PC-9 (cell line): Measurements from ENCODE around the gene IP6K1.

Experiments
- EZH2 ChIP-seq: fragments of 200-600 bp; sonication (generic); IDR thresholded peaks from 2 replicates; pipeline ENCODE4 v1.8.0; 2017; ENCODE audit warnings: antibody characterized with exemption, low read depth
- TF ChIP-seq, protein P1 (sequence below): fragments of 200-600 bp; sonication (generic); conservative IDR thresholded peaks from 2 replicates; pipeline ENCODE4 v1.6.1; 2017; ENCODE audit warnings: mixed run types, antibody characterized with exemption, mild to moderate bottlenecking, moderate library complexity

DNA sequence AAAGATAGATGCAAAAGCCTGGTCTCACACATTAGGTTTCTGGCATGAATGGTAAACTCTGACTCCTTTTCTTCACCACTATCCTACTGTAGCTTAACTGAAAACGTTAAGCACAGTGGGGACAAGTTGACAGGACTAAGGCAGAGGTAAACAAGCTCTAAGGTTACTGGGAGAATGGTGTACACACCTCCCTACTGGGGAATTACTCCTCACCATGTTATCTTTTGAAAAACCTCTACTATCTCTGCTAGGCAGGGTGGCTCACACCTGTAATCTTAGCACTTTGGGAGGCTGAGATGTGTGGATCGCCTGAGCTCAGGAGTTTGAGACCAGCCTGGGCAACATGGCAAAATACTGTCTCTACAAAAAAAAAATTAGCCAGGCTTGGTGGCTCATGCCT, 29.1 kb downstream of the IP6K1 start:
- TF ChIP-seq, protein P1, sequence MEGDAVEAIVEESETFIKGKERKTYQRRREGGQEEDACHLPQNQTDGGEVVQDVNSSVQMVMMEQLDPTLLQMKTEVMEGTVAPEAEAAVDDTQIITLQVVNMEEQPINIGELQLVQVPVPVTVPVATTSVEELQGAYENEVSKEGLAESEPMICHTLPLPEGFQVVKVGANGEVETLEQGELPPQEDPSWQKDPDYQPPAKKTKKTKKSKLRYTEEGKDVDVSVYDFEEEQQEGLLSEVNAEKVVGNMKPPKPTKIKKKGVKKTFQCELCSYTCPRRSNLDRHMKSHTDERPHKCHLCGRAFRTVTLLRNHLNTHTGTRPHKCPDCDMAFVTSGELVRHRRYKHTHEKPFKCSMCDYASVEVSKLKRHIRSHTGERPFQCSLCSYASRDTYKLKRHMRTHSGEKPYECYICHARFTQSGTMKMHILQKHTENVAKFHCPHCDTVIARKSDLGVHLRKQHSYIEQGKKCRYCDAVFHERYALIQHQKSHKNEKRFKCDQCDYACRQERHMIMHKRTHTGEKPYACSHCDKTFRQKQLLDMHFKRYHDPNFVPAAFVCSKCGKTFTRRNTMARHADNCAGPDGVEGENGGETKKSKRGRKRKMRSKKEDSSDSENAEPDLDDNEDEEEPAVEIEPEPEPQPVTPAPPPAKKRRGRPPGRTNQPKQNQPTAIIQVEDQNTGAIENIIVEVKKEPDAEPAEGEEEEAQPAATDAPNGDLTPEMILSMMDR: no peak
- TF ChIP-seq EZH2: no peak
